NCI-H2196 (cell line): ENCODE measurements around the gene PTPRN2.

Experiments used
- DNase-seq: peaks from one replicate; lab custom pipeline; 2025; ENCODE audit not compliant: unreplicated experiment; lab: John Stamatoyannopoulos, UW

PTPRN2 gene

DNA sequence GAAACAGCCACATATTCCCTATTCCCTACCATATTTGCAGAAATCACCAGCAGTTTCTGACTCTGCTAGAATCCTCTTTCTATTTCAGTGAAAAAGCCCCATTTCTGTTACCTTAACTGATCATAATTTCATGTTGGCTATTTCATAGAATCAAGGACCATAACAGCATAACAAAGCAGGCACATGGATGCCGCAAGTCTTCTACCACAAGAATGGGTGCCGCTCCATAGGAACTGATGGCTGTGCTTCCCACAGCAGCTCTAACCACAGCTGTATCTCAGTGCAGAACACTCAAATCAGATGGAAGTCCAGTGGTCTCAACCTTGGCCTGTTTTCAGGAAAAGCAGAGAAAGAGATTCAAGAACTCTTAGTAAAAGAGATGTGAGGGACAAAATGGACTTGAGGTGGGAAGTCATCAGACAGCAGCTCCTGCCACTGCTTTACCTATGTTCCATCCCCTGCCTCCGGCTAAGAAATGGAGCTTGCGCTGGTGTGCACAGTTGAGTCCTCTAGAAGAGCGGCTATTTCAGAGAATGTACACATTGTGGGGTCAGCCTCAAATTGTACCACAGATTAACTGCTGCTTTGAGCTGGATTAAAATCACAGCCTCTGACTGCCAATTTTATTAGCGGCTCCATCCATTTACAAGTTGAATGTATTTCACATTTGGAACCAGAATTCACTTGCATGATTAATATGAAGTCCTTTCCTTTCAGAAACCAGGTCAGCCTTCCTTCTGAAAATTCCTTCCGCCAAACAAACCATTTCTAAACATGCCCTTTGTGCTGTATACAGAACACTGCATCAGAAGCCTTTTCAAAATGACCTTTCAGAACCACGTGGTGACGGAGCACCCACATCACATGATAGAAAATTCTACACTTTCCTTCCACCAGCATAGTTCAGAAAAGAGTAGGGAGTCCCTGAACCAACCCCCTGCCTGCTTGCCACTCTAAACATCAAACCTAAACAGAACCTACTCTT lies 7.7 kb downstream of the PTPRN2 start:
- no peak for DNase-seq

DNA sequence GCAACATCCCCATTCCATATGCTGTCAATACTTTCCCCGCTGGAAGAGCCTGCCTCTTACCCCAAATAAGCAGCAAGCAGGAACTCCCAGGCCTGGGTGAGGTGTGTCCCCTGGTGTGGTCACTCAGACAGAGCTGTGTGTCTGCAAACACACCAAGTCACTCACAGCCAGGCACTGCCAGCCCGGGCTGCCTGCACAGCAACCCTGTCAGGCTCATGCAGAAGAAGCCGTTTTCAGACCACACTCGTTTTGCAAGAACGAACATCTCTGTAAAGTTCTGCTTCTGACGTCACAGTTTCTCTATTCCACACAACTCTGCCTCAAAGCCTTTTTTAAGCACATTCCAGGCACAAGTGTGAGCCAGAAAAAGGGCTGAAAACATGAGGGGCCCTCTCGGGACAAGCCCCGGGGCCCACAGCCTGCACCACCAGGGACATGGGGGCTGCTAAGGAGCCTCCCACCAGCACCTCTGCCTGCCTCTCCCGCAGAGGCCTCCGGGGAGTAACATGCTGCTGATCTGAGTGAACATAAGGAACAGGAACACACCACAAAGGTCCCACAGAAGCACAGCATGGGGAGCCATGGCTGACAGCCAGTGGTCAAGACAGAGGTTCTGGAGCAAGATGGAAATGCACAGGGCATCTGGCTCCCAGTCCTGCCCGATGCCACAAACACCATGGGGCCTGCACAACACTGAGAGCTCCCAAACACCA lies 11.4 kb downstream of the PTPRN2 start:
- no peak for DNase-seq

DNA sequence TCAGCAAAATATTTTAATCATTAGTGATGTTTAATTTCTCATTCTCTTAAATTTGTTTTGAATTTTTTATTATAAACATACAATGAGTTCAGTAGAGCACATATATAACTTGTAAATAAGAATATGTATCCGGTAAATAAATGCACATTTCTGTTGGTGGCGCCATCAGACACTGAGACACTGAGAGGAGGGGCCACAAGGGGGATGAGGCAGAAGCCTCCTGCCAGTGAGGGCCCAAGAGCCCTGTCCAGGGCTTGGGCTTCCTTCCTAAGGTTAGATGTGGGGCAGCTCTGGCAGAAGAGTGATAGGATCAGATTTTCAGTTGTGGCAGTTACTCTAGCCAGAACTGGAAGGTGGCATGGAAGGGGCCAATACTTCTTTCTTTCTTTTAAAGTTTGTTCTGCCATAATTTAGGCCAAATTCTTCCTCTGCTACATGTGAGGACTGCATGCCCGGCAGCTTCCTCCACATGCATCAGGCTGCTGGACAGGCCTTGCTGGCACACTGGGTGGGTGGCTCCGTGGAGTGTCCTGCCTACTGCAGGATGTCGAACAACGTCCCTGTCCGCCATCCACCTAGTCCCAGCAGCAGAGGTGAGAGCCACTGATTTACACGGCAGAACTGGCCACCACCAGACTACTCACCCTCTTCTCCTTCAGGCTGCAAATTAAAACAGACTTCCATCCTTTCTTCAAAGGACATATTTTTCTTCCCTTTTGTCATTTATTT lies 13.2 kb downstream of the PTPRN2 start:
- no peak for DNase-seq

DNA sequence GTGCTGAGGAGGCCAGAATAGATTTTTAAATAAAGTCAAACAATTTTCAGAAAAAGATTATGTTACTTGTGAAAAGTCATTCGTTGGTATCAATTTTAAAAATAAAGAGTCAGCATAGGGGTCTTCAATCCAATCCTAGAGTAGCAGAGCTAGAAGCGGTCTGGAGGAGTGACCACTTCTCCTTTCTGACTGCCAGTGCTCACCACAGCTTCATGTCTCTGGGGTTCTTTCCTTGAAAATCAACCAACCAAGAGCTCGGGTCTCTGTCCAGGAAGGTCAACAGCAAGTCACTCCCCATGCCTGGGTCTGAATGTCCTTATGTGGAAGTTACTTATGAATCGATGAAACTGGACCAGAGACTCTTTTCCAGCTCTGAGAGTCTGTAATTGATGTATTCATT lies 14.3 kb downstream of the PTPRN2 start:
- no peak for DNase-seq

DNA sequence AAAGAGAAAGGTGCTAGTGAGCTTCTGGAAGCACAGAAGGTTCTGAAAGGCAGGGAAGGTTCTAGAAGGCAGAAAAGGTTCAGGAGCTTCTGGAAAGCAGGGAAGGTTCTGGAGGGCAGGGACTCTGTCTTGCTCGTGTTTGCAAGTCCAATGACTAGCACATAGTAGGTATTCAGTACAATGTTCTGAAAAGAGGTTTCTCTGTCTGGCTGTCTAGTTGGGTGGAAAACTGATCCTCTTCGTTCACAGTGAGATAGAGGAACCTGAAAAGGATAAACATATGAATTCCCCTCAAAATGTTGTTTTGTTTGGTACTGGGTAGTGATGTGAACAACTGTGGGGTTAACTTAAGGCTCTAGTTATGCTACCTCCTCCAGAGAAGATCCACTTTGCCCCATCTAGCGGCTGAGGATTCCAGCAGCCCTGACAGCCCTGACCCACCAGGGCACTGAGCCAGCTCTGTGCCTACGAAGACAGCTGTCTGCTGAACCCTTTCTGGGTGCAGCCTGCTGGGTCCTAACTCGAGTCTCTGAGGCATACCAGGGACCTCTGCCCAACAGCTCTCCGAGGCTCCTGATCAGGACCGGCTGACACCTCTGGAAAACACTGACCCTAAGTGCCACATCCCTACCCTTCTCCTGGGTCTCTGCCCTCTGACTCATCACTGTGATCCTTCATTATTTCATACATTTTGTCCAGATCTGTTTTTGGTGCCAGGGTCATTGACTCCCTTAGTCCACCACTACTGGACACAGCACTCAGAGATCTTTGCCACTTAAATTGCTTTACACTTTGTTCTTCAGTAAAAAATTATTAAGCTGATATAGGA lies 15.4 kb downstream of the PTPRN2 start:
- DNase-seq: no peak

DNA sequence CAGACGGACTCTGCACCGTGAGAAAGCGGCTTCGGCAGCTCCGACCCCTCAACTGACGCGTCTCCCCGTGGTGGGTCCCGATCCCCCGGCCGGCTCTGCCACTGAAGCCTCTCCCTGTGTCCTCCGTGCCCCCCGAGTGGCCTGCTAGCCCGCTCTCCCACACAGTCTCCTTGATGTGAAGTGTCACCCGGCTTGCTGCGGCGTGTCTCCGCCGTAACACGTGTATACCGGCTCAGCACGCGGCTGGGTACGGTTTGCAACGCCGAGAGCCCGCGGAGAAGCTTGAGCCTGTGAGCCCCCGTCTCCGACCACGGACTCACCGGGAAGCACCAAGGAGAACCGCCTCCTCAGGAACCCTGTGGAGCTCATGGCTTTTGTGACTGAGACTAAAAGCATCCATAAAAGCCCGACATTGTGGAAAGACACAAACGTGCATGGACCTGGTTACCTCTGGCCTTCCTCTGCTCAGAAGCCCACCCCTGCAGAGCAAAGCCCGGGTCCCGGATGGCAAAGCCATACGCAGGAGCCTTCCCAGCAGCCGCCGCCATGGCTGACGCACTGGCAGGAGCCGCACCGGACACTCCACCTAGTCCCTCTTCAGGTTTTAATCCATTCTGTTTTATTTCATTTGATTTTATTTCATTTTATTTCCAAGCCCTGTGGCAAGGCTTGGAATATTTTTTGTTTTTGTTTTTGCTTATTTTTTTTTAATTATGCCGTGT lies 17.0 kb downstream of the PTPRN2 start:
- no peak for DNase-seq

DNA sequence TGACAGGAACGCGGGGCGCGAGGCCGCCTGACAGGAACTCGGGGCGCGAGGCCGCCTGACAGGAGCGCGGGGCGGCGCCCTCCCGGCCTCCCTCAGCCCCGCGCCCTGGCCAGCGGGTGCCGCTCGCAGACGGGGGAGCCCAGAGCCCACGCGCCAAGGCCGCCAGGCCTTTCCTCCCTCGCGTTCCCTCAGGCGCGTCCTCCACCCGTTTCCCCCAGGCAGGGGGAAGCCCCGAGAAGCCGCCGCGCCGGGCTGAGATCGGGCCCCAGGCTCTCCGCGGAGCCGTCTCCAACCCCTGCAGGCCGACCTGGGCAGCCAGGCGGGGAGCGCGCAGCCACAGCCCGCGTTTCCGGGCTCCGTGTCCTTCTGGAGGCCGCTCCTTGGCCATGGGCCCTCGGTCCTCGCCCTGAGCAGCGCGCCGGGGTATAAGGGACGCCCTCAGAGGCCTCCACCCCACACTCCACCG lies 17.7 kb downstream of the PTPRN2 start:
- DNase-seq: no peak

DNA sequence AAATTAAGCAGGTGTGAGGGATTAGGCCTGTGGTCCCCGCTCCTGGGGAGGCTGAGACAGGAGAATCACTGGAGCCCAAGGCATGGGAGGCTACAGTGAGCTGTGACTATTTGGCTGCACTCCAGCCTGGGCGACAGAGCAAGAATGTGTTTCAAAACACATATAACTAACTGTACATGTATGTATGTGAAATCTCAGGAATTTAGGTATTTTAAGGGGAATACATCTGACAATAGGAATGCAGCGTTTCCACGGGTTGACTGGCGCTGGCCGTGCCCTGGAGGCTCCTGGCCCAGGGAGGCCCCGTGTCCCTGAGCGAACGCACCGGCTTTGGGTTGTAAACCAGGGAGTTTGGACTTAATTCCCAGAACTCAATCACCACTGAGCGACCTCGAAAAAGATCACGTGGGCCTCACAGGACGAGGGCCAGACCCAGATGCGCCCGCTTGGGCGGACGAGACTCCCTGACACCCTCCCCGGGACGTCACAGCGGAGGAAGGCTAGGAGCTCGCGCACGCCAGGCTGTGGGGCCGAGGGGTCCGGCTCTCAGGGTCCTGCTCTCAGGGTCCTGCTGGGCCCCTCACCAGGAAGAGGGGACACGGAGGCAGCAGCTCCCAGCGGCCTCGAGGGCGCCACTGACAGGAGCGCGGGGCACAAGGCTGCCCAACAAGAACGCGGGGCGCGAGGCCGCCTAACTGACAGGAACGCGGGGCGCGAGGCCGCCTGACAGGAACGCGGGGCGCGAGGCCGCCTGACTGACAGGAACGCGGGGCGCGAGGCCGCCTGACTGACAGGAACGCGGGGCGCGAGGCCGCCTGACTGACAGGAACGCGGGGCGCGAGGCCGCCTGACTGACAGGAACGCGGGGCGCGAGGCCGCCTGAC lies 18.4 kb downstream of the PTPRN2 start:
- DNase-seq: no peak

DNA sequence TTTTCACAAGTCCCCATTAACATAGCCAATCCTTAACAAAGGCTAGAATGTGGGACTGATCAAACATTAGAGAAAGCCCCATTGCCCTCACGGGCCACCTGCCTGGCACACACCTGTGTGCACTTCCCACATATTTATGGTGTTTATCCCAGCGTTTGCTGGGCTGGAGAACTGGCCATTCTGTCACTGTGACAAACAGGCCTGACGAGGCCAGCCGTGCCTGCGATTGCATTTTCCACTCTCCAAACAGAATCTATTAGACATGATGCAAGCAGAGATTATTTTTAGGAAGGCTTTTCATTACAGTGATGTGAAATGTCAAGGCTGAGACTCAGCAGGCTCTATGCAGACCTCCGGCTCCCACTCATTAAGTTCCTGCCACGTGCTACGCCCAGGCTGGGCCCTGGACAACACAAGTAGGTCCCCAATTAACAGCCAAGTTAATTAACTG lies 20.4 kb downstream of the PTPRN2 start:
- DNase-seq: no peak

DNA sequence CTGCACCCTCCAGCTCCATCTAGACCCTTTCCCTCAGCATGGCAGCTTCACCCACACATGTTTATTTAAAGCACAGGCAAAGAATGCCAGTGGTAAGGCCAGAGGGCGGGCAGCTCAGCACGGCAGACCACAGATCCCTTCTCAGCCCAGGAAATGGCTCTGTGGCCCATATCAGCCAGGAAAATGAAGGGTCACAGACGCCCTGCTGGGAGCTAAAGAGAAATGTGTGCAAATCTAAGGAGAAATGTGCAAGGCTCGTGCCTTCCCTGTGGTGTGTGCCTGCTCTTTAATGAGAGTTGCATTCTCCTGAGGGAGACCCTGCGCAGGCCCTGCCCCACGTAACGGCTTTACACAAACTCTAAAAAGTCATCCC lies 23.0 kb downstream of the PTPRN2 start:
- DNase-seq: no peak

DNA sequence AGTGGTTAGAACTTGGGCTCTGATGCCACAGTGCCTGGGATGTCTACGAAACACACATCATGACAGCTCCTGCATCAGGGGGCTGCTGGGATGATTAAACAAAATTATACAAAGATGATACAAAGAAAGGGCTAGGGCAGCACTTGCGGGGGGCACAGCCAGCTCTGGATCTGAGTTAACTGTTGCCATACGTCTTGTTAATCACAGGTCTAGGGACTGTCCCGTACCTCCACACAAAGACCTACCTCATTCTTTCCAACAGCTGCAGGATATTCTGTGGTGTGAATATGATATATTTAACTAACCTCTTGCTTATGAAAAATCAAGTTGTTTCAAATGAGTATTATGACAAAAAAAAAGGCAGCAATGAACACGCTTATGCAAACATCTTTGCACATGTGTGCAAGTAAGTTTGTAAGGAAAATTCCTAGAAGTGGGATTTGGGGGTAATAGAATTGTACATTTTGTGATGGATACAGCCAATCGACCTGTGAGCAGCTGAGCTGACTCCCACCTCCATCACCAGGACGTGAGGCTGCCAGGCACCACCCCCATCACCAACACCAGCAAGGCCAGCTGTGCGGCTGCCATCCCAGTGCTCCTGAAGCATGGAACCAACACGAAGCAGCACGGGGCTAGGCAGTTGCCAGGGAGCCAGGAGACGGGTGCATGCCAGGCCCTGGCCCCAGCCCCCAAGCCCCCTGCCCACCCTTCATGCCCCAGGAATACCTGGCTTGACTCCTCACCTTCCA lies 23.5 kb downstream of the PTPRN2 start:
- no peak for DNase-seq

DNA sequence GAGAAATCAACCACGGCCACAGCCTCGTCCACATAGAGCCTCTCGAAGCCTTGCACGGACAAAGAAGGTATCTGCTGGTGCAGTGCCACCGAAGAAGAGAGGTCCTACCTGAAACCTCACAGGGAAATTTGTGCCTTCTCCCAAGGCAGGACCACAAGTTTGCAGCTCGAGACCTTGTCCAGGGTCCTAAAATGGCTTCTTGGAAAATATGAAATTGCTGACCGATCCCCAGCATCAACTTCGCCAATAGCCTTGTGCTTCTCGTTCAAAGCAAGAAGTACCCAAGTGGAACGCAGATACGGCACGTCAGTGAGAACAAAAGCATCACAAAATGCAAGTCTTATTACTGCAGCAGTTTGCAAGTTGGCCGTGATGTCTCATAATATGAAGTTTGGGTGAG lies 24.6 kb downstream of the PTPRN2 start:
- DNase-seq: no peak

DNA sequence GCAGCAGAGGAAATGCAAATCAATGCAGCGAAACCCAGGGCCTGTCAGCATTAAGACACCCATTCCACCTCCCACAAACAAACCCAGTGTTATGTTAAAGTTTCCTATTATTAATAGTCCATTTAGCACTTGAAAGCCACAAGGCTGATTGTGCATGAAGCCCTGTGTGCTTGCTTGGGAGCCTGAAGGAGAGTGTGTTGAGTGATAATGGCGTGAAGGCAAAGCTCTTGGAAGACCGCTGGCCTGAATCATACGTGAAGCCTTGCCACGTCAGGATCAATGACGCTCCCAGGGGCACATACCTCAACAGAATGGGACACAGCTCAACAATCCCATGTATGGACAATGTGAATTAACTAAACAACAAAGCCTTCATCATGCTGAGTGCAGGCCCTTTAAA lies 25.1 kb downstream of the PTPRN2 start:
- no peak for DNase-seq

DNA sequence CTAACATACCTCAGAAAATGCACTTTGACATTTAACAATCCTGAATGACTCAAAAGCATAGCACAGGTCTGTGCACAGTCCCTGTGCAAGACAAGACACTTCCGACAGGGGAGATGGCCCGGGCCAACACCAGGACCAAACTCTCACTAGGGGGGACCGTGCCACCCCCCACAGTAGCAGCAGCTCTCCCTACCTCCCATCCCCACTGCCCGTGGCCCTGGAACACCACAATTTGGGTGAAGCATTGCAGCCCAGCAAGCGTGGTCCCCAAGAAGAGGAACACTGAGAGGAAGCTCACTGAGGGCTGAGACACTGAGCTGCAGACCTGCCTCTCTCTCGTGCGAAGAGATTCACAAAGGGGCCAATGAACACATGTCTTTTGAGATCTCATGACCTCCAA lies 26.0 kb downstream of the PTPRN2 start:
- no peak for DNase-seq

DNA sequence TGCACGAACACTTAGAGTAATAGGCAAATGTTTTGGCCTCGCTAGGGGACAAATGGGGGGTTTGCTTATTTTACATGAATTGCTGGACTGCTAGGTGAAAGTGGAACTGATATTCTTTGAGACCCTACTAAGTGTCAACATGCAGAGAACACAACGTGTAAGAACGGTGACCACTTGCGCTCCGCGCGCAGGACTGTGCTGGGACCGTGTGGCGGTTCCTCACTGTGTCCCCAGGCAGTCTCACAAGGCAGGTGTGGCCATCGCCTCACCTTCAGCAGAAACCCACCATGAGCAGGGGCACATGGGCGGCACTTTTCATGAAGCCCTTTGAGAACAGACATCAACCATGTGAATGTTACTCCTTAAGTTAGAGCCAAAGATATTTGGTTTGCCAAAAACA lies 27.2 kb downstream of the PTPRN2 start:
- no peak for DNase-seq

DNA sequence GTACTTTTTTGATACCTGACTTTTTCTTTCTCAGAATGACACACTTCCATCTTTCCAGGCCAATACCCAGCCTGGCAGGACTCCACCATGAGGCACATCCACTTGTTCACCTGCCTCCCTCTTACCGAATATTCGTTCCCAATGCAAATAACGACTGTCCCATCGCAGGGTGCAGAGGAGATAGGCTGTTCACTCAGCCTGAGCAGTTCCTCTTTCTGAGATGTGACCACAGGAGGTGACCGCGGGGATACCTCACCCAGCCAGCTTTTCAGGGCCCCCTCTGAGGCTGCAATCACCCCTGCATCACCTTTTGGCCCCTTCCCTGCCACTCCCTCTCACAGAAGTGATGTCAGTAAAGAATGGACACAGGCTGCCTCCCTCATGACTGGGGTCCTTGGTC lies 28.3 kb downstream of the PTPRN2 start:
- DNase-seq: no peak

DNA sequence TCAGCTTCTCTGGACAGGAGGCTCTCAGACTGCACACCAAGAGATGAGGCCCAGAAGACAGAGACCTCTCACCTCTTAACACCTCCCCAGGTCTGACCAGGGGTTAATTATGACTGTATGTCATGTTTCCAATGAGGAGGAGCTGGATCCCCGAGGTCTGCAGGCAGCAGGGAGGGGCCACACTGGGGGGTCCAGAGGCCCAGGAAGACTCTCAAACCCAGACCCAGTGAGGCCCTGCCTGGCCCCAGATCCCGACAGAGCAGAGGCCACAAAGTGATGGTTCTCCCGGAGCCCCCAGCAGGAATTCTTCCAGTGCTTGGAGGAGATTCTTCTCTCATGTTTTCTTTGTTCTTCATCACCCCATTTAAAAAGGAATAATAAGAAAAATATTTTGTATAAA lies 28.8 kb downstream of the PTPRN2 start:
- no peak for DNase-seq

DNA sequence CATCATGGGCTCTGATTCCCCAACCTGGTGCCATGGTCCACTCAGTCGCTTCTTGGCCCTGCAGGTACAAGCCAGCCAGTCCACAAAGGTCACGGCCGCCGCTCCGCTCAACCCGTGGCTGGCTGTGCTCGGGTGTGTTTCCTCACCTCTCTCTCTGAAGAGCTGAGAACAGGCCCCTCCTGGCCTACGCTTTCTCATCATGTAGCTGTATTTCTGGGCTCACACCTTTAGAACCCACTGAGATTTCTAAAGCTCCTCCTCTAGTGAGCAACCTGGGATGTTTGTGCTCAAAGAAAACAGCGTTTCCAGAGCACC lies 30.2 kb downstream of the PTPRN2 start:
- no peak for DNase-seq
